MM.1S (cell line): ENCODE measurements around the gene TGFBR2.

Experiments
- DNase-seq: peaks from one replicate; pipeline ENCODE4 v3.0.0-alpha.2; 2015
- H2AFZ ChIP-seq: fragments of 300-600 bp; sonication (generic); 2 replicates; pipeline ENCODE4 v1.6.0; 2016; ENCODE audit warnings: antibody characterized with exemption, low read length
- H3F3A ChIP-seq: fragments of 300-600 bp; sonication (generic); 2 replicates; pipeline ENCODE4 v1.6.1; 2016; ENCODE audit warnings: mild to moderate bottlenecking, antibody characterized with exemption, low read length, moderate library complexity, mixed read lengths; ENCODE audit not compliant: insufficient read depth
- H3K27ac ChIP-seq: fragments of 300-600 bp; sonication (generic); 2 replicates; pipeline ENCODE4 v1.5.1; 2016; ENCODE audit warnings: mild to moderate bottlenecking, low read length
- H3K27me3 ChIP-seq: fragments of 300-600 bp; sonication (generic); replicated peaks from 2 replicates; pipeline ENCODE4 v1.6.0; 2016; ENCODE audit warnings: low read length; ENCODE audit not compliant: insufficient read depth
- H3K36me3 ChIP-seq: fragments of 300-600 bp; sonication (generic); replicated peaks from 2 replicates; pipeline ENCODE4 v1.6.1; 2016; ENCODE audit warnings: mild to moderate bottlenecking, low read length, mixed read lengths; ENCODE audit not compliant: insufficient read depth
- H3K4me1 ChIP-seq: fragments of 300-600 bp; sonication (generic); 2 replicates; pipeline ENCODE4 v1.6.1; 2016; ENCODE audit warnings: low read length, mixed read lengths
- H3K4me2 ChIP-seq: fragments of 300-600 bp; sonication (generic); 2 replicates; pipeline ENCODE4 v1.6.0; 2016; ENCODE audit warnings: low read depth, low read length
- H3K4me3 ChIP-seq: fragments of 300-600 bp; sonication (generic); 2 replicates; pipeline ENCODE4 v1.5.1; 2016; ENCODE audit warnings: low read length, mixed read lengths
- H3K79me2 ChIP-seq: fragments of 300-600 bp; sonication (generic); 2 replicates; pipeline ENCODE4 v1.6.1; 2016; ENCODE audit warnings: mixed run types, low read length, mixed read lengths
- H3K9ac ChIP-seq: fragments of 300-600 bp; sonication (generic); 2 replicates; pipeline ENCODE4 v1.6.1; 2016; ENCODE audit warnings: low read length, mixed read lengths
- H3K9me2 ChIP-seq: fragments of 300-600 bp; sonication (generic); replicated peaks from 2 replicates; pipeline ENCODE4 v1.6.1; 2016; ENCODE audit warnings: mild to moderate bottlenecking, low read length, mixed read lengths; ENCODE audit not compliant: insufficient read depth
- H3K9me3 ChIP-seq: fragments of 300-600 bp; sonication (generic); replicated peaks from 2 replicates; pipeline ENCODE4 v1.6.1; 2016; ENCODE audit warnings: mild to moderate bottlenecking, low read length, mixed read lengths; ENCODE audit not compliant: insufficient read depth
- H4K20me1 ChIP-seq: fragments of 300-600 bp; sonication (generic); 2 replicates; pipeline ENCODE4 v1.6.1; 2016; ENCODE audit warnings: mild to moderate bottlenecking, low read length, moderate library complexity, mixed read lengths; ENCODE audit not compliant: insufficient read depth
- CTCF ChIP-seq: fragments of 300-600 bp; sonication (generic); IDR thresholded peaks from 2 replicates; pipeline ENCODE4 v1.5.1; 2016; ENCODE audit warnings: antibody characterized with exemption, low read length, mixed read lengths
- EZH2 ChIP-seq: fragments of 300-600 bp; sonication (generic); optimal IDR thresholded peaks from 2 replicates; pipeline ENCODE3; 2017; ENCODE audit warnings: low read depth, mild to moderate bottlenecking, antibody characterized with exemption, low read length, mixed read lengths
- EZH2phosphoT487 ChIP-seq: fragments of 300-600 bp; sonication (generic); IDR thresholded peaks from 2 replicates; pipeline ENCODE4 v1.6.1; 2018; ENCODE audit warnings: antibody characterized with exemption, low read length

The TGFBR2 gene

GRCh38 chr3:30581982-30582381 is 24.4 kb upstream of the TGFBR2 start:
- no peak overlapping the region for H3K27ac ChIP-seq
- no peak for TF ChIP-seq EZH2
- TF ChIP-seq CTCF, result no peak
- no peak for TF ChIP-seq EZH2phosphoT487
- DNase-seq, result no peak

GRCh38 chr3:30583973-30584372 is 22.4 kb upstream of the TGFBR2 start:
- DNase-seq, result no peak
- H3K9me2 ChIP-seq, result no peaks in the 10 kb centered on the region
- no peaks in the 10 kb centered on the region for H3K9me3 ChIP-seq
- H3K27ac ChIP-seq, result no peak overlapping the region
- TF ChIP-seq EZH2 (no peak), EZH2phosphoT487 (no peak), CTCF (no peak)
- H3K27me3 ChIP-seq, result no peaks in the 10 kb centered on the region
- no peaks in the 10 kb centered on the region for H3K36me3 ChIP-seq
- no peak overlapping the region for H2AFZ ChIP-seq
- H3K79me2 ChIP-seq, result no peaks in the 10 kb centered on the region
- H3K4me2 ChIP-seq, result no peak overlapping the region
- no peak overlapping the region for H3K9ac ChIP-seq
- no peaks in the 10 kb centered on the region for H4K20me1 ChIP-seq
- no peaks in the 10 kb centered on the region for H3F3A ChIP-seq
- no peak overlapping the region for H3K4me3 ChIP-seq
- no peaks in the 10 kb centered on the region for H3K4me1 ChIP-seq

More at GRCh38 chr3:30581982-30582381, 24.4 kb upstream of the TGFBR2 start:
- Histone ChIP-seq H3K79me2 (no peaks in the 10 kb centered on the region), H4K20me1 (no peaks in the 10 kb centered on the region), H3K9me2 (no peaks in the 10 kb centered on the region), H3F3A (no peaks in the 10 kb centered on the region), H3K9me3 (no peaks in the 10 kb centered on the region), H2AFZ (no peak overlapping the region), H3K27me3 (no peaks in the 10 kb centered on the region), H3K4me2 (no peak overlapping the region), H3K4me1 (peaks cover 17% of the 10 kb centered on the region), H3K36me3 (no peaks in the 10 kb centered on the region), H3K9ac (no peak overlapping the region), H3K4me3 (no peak overlapping the region)

- no peaks in the 10 kb centered on the region for H3K27me3 ChIP-seq
- H2AFZ ChIP-seq, result no peak overlapping the region
- no peak overlapping the region for H3K4me2 ChIP-seq
- no peaks in the 10 kb centered on the region for H3K9me2 ChIP-seq
- H3K4me1 ChIP-seq, result no peaks in the 10 kb centered on the region
- H3K4me3 ChIP-seq, result no peak overlapping the region
- no peak overlapping the region for H3K9ac ChIP-seq
- H3F3A ChIP-seq, result no peaks in the 10 kb centered on the region
- H3K36me3 ChIP-seq, result no peaks in the 10 kb centered on the region
- H3K27ac ChIP-seq, result no peak overlapping the region
- no peaks in the 10 kb centered on the region for H3K9me3 ChIP-seq
- H4K20me1 ChIP-seq, result no peaks in the 10 kb centered on the region
- TF ChIP-seq CTCF (no peak), EZH2 (no peak), EZH2phosphoT487 (no peak)
- H3K79me2 ChIP-seq, result no peaks in the 10 kb centered on the region
- DNase-seq, result no peak
Observed at GRCh38 chr3:30585654-30586053, 20.7 kb upstream of the TGFBR2 start.
